DMS153 (cell line): ENCODE measurements around the gene BAG1.

Source experiments
- DNase-seq: peaks from one replicate; lab custom pipeline; 2025; lab: John Stamatoyannopoulos, UW

BAG1 gene

GRCh38 chr9:33264473-33265177 lies at the start of gene BAG1, which contains the start of gene CHMP5:
BAG1 (minus strand) TSS chr9:33264708.
CHMP5 (plus strand) TSS chr9:33265049; CDS start chr9:33265079, 30 bp downstream.
- DNase-seq: peak; percentile 99

DNA sequence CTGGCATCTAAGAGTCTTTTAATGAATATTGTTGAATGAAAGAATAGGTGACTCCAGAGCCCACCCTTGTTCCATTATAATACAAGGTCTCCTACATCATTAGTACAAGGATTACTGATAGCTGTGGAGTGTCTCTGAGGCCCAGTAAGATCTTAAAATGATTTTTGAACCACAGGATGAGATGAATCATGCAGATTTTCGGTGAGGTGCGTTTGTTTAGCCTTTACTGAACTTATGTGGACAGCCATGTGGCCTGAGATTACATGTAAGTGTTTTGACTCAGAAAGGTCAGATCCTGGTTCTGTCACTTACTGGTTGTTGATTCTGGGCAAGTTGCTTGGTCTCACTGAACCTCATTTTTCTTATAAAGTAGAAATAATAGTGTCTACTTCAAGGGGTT lies 47.4 kb upstream of the BAG1 start:
- DNase-seq: no peak

- no peak for DNase-seq
These were observed 46.2 kb upstream of the BAG1 start for GRCh38 chr9:33310748-33311147.

DNA sequence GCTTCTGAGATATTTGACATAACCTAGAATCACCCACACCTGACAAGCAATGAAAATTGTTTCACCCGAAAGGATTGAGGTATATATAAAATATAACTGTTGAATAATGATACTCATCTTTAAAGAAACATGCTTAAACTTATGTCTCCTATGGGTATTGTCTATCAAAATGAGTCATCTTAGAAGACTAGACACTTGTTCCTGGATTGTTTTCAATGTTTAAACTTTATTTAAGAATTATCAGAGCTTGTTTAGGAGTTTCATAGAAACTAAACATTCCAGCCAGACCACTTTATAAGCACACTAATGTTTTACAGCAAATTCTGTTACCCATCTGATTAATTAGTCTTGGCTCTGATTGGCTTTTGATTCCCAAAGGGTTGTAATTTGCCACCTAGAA lies 45.4 kb upstream of the BAG1 start:
- no peak for DNase-seq

- DNase-seq: no peak
These were observed 42.6 kb upstream of the BAG1 start for GRCh38 chr9:33307067-33307466.

DNA sequence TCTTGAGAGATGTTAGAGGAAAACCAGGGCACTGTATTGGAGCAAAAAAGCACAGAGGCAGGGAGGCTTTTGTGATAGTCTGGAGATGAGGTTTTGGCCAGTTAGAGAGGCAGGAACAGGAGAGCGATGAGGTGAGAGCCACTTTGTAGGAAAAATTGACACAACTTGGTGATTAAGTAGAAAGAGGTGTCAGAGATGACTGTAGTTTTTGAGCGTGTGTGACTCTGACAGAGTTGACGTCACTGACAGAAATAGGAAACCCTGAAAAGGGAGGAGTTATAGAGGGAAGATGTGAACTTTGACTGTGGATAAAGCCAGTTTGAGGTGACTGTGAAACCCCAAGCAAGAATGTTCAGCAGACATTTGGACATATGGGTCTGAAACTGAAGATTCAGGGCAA lies 41.5 kb upstream of the BAG1 start:
- DNase-seq: no peak

GRCh38 chr9:33304362-33304761 lies 39.9 kb upstream of the BAG1 start:
- DNase-seq: no peak

GRCh38 chr9:33300546-33300945 lies 36.0 kb upstream of the BAG1 start:
- no peak for DNase-seq

- DNase-seq: no peak
These were observed 32.9 kb upstream of the BAG1 start for GRCh38 chr9:33297432-33297831.

GRCh38 chr9:33295571-33295970 lies 31.1 kb upstream of the BAG1 start:
- DNase-seq: no peak

DNA sequence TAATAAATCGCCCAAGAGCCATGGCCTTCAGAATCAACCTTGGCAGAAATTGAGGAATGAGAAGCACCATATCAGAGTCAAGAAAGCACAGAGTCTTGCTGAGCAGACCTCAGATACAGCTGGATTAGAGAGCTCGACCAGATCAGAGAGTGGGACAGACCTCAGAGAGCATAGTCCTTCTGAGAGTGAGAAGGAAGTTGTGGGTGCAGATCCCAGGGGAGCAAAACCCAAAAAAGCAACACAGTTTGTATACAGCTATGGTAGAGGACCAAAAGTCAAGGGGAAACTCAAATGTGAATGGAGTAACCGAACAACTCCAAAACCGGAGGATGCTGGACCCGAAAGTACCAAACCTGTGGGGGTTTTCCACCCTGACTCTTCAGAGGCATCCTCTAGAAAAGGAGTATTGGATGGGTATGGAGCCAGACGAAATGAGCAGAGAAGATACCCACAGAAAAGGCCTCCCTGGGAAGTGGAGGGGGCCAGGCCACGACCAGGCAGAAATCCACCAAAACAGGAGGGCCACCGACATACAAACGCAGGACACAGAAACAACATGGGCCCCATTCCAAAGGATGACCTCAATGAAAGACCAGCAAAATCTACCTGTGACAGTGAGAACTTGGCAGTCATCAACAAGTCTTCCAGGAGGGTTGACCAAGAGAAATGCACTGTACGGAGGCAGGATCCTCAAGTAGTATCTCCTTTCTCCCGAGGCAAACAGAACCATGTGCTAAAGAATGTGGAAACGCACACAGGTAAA lies 30.3 kb upstream of the BAG1 start:
- no peak for DNase-seq

DNA sequence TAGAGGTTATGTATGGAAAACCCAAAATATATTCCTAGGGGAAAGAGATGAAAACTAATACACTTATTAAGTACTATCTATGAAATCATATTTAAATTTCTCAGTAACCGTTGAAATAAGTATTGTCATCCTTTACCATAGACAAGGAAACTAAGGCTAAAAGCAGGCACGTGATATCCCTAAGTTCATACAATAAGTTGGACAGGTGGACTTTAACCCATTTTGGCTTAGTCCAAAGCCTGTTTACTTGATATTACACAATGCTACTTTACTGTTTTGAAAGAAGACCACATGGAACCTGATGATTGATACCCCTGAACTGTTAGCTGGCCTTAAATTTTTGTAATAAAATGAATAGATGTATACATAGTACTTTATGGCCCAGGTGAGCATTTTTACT lies 29.3 kb upstream of the BAG1 start:
- DNase-seq: no peak

GRCh38 chr9:33291901-33292300 lies 27.4 kb upstream of the BAG1 start:
- no peak for DNase-seq

- no peak for DNase-seq
These were observed 26.5 kb upstream of the BAG1 start for GRCh38 chr9:33291031-33291397.

GRCh38 chr9:33290247-33291030 lies 25.9 kb upstream of the BAG1 start, which contains the start of gene NFX1:
NFX1 (plus strand) TSS chr9:33290516; CDS start chr9:33290573, 57 bp downstream.
- DNase-seq: peak; percentile 96

GRCh38 chr9:33289936-33290246 lies 25.4 kb upstream of the BAG1 start:
- DNase-seq: no peak

- DNase-seq: no peak
These were observed 25.0 kb upstream of the BAG1 start for GRCh38 chr9:33289496-33289895.

GRCh38 chr9:33288828-33289483 lies 24.4 kb upstream of the BAG1 start:
- no peak for DNase-seq

DNA sequence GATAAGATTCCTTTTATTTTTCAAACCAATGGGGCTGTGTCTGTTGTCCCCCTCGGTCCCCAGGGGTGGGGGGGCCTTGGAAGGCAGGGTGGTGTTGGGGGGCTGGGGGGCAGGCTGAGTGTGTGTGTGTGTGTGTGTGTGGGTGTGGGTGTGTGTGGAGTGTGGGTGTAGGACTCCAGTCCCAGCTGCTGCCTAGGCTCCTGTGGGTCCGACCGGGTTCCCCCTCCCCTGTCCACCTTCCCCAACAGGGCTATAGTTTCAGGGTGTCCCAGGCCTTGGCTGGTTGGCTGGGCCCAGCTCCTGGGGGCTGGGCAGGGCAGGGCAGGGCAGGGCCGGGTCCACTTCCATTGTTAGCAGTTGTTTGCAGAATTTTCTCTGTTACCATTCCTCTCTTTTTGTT lies 23.7 kb upstream of the BAG1 start:
- DNase-seq: no peak

- DNase-seq: peak; percentile 16
These were observed 22.6 kb upstream of the BAG1 start for GRCh38 chr9:33287087-33287490.

DNA sequence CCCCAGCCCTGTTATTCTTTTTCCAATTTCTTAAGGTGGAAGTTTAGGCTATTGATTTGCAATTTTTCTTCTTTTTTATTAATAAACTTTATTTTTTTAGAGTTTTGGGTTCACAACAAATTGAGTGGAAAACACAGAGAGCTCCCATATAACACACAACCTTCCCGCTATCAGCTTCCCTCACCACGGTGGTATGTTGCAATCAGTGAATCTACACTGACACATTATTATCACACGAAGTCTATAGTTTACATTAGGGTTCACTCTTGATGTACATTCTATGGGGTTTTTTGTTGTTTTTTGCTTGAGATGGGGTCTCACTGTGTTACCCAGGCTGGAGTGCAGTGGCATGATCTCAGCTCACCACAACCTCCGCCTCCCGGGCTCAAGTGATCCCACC lies 21.0 kb upstream of the BAG1 start:
- DNase-seq: no peak

GRCh38 chr9:33277484-33277883 lies 13.0 kb upstream of the BAG1 start:
- DNase-seq: no peak
